Globus pallidus (tissue), 1 donor: ENCODE measurements around the gene ISYNA1.
"Not testable (repeated sequence)": the region's sequence is repeated elsewhere in the genome, so short reads cannot be mapped to it uniquely, and the experiment has no call there.

ENCODE experiments used
- DNase-seq: peaks from one replicate; pipeline ENCODE4 v3.0.0-alpha.2; 2015; ENCODE audit warnings: low spot score

The ISYNA1 gene

DNA sequence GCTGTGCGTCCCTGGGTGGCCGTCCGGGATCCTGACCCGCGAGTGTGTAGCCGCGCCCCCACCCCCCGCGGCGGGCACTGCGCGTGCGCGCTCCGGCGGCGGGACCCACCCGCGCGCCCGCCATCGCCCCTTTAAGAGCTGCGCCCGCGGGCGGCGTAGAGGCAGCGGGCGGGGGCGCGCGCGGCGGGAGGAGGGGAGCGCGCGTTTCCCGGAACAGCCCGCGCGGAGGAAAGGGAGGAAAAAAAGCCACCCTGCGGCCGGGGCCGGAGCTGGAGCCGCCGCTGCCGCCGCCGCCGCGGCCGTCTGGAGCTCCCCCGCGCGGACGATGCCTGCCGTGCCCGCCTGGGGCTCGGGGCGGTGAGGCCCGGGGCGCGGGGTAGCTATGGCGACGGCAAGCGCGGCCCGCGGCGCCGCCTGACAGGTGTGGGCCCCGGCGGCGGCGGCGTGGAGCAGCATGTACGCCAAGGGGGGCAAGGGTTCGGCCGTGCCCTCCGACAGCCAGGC, 18.7 kb downstream of the ISYNA1 start, which contains the start of gene SSBP4:
Gene SSBP4, plus strand, starts transcription at position 204 of the 504 bp plus-strand sequence. Its CDS starts 251 bp downstream, at position 455.
- peak; percentile 61 for DNase-seq

DNA sequence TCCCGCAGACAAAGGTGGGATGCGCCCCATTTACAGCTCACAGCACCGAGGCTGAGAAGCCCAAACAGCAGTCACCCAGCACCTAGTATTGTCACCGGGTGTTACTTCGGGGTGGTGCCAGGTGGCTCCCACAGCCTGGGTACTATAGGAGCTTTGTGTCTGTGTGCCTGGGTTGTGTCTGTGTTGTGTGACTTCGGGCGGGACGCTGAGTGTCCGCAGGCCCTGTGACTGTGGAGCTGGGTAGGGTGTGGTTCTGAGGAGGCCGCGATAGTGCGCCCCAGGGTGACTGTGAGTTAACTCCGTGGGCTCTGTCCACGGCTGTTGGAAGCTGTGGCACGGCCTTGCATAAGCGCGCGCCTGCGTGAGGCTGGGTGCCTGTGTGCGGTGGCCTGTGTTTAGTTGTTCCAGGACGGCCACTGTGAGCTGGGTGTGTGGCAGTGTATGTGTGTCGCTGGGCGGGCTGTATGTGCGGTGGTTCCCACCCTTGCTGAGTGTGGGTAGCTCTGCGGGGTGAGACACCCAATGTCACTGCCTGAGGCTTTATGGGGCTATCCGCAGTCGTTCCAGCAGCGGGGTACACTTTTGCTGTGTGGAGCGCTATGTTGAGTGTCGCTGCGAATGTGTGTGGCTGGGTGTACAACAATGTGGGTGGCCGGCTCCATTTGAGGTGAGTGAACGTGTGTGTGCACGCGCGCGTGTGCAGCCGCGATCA, 19.3 kb downstream of the ISYNA1 start:
- DNase-seq: peak; percentile 37

DNA sequence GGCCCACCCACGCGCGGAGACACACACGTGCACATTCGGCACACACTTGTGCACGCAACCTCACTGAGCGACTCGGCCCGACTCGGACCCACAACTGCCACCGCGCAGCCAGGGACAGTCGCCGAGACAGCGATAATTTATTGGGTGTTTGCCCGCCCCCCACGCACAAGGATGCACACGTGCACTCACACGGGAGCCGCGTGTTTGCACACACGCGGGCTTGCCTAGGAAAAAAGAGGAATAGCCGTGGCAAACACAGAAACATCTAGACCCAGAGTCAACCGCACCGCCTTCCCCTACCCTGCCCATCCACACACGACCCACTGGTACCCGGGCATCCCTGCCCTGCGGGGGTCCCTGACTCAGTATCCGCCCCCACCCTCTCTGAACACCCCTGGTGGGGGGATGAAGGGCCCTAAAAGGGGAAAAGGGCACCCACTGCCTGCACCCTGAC, 19.9 kb downstream of the ISYNA1 start:
- DNase-seq: no peak

- DNase-seq: peak; percentile 45
Observed at GRCh38 chr19:18417250-18418028, 20.5 kb downstream of the ISYNA1 start.

DNA sequence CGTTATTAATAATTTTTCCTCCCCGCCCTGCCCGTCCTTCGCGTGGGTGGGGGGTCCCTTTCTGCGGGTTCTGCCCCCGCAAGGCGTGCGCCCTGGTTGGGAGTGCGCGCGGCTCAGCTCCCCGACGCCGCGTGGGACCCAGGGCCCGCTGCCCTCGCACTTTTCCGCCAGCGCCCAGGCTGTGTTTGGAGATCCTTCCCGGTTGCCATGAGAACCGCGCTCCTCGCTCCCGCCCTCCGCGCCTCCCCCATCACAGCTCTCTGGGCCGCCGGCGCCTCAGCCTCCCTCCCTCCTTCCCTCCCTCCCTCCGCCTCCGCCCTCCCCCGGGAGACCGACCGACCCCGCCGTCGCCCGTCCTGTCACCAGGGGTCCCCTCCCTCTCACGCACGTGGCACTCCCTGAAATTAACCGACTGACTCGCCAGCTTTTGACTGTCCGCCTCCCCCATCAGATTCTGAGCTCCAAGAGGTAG, 21.1 kb downstream of the ISYNA1 start:
- DNase-seq: peak; percentile 50

DNA sequence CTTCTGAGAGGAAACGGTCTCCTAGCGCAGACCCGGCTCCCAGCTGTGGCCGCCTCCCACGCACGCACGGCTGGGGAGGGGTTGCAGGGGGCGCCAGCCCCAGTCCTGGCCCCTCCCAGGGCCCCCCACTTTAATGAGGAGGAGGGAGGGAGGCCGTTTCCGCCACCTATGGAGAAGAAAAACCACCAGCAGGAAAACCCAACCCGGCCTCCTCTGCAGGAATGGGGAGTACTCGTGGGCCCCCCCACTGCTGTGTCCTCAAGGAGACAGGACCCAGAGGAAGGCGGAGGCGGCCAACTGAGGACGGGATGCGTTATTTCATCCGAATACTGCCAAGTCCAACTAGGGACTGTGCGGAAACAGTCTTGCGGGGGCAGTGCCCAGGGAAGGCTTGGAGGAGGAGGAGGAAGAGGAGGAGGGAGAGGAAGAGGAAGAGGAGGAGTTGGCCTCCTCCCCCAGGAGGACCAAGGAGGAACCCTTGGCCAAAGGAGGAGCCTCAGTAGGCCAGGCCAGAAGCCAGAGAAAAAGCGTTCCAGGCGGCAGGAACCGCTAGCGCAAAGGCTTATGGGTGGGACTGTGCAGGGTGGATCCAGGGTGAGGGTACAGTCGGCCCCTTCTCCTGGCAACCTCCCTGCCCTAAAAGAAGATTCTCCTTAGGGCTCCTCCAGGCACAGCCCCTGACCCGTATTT, 22.6 kb downstream of the ISYNA1 start:
- DNase-seq: peak; percentile 37

DNA sequence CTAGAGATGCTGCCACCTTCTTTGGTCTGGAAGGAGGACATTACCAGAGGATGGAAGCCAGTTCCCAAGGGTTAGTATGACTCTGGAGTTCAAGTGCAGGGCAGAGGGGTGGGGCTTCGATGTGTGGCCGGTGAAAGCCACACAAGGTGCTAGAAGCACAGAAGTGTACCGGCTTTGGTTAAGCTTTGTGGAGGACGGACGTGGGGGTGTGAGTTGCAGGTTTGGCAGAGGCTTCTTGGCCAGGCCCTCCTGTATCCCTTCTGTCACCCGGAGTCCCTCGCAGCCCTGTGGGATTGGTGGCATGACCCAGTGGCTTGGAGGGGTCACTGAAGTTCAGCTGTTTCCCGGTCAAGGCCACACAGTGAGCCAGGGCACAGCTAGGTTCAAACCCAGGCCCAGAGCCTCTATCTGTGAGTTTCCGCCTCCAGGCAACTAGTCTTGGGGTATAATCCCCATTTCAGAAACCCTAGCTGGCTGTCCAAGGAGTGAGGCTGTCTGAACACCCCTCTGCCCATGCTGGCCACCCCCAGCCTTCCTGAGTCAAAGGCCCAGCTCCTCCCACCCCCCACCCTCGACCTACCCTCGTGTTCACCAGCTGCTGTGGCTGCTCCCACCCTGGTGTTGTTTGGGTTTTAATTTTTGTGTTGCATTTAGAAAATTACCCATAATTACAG, 23.3 kb downstream of the ISYNA1 start:
- no peak for DNase-seq

- DNase-seq: no peak
Observed at GRCh38 chr19:18412610-18413239, 25.2 kb downstream of the ISYNA1 start.

- no peak for DNase-seq
Observed at GRCh38 chr19:18408053-18408476, 29.9 kb downstream of the ISYNA1 start.

GRCh38 chr19:18406749-18407148, 31.2 kb downstream of the ISYNA1 start:
- no peak for DNase-seq

DNA sequence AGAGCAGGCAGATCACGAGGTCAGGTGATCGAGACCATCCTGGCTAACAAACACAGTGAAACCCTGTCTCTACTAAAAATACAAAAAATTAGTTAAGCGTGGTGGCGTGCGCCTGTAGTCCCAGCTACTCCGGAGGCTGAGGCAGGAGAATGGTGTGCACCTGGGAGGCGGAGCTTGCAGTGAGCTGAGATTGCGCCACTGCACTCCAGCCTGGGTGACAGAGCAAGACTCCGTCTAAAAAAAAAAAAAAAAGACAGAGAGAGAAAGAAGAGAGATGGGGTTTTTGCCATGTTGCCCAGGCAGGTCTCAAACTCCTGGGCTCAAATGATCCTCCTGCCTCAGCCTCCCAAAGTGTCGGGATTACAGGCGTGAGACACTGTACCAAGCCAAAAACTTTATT, 32.2 kb downstream of the ISYNA1 start:
- not testable (repeated sequence) for DNase-seq

DNA sequence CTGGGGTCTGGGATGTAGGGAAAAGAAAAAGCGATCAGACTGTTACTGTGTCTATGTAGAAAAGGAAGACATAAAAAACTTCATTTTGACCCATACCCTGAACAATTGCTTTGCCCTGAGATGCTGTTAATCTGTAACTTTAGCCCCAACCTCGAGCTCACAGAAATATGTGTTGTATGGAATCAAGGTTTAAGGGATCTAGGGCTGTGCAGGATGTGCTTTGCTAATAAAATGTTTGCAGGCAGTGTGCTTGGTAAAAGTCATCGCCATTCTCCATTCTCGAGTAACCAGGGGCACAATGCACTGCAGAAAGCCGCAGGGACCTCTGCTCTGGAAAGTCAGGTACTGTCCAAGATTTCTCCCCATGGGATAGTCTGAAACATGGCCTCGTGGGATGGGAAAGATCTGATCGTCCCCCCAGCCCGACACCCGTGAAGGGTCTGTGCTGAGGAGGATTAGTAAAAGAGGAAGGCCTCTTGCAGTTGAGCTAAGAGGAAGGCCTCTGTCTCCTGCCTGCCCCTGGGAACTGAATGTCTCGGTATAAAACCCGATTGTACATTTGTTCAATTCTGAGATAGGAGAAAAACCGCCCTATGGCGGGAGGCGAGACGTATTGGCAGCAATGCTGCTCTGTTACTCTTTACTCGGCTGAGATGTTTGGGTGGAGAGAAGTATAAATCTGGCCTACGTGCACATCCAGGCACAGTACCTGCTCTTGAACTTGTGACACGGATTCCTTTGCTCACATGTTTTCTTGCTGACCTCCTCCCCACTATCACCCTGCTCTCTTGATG, 35.3 kb downstream of the ISYNA1 start:
- not testable (repeated sequence) for DNase-seq

- peak; percentile 66 for DNase-seq
Observed at GRCh38 chr19:18401580-18402112, 36.3 kb downstream of the ISYNA1 start.

GRCh38 chr19:18399008-18399407, 38.9 kb downstream of the ISYNA1 start:
- no peak for DNase-seq

GRCh38 chr19:18397242-18398202, 40.4 kb downstream of the ISYNA1 start, which contains the start of gene LRRC25:
LRRC25 (minus strand) TSS chr19:18397622; CDS start chr19:18396963, 659 bp downstream.
- no peak for DNase-seq

GRCh38 chr19:18396471-18397241, 41.3 kb downstream of the ISYNA1 start:
- no peak for DNase-seq

DNA sequence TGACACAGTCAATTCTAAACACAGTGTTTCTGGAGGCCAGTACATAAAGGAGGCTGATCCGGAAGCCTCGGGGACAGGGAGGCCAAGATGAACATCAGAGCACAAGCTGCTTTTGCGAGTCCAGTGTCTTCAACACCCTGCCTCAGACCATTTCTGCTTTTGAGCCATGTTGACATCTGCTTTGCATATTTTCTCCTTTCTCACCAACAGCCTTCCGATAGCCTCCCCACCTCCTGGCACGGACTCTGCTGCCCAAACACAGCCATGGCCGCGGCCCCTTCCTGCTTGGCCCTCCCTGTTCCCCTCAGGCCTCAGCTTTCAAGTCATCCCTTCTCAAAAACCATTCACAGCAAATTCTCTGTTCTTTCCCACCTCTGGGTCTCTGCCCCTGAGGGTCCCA, 44.1 kb downstream of the ISYNA1 start:
- no peak for DNase-seq

DNA sequence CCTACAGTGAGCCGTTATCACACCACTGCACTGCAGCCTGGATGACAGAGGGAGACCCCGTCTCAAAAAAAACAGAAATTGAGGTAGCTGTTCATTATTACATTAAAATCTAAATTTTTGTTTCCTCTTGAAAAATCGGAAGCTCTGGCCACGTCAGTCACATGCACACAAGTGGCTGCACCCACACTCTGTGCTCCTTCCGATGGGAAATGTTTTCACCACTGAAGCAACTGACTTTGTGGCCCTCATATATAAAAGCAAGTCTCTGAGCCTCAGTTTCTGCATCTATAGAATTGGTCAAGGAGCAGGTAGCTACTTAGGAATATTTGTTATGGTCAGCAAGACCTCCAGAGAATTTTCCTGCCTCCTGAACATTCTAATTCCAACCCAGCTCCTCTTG, 45.0 kb downstream of the ISYNA1 start:
- no peak for DNase-seq
